Stimulated activated CD4-positive, alpha-beta T cell treated with anti-CD3 and anti-CD28 coated beads, Interleukin-4, amount 100 ng/mL, for 24 hours (primary cell): Measurements from ENCODE around the gene TGFBR3L.
"Not testable (repeated sequence)": the region's sequence is repeated elsewhere in the genome, so short reads cannot be mapped to it uniquely, and the experiment has no call there.

Experiments used
- DNase-seq: peaks from one replicate; pipeline ENCODE4 v3.0.0-alpha.2; 2020

The TGFBR3L gene

GRCh38 chr19:7930765-7931164 is 16.1 kb downstream of the TGFBR3L start:
- no peak for DNase-seq

- no peak for DNase-seq
These were observed 16.8 kb downstream of the TGFBR3L start for GRCh38 chr19:7931221-7932061.

- DNase-seq: no peak
These were observed 17.8 kb downstream of the TGFBR3L start for GRCh38 chr19:7932276-7932929.

GRCh38 chr19:7932930-7933300 is 18.3 kb downstream of the TGFBR3L start:
- DNase-seq: no peak

GRCh38 chr19:7933411-7933810 is 18.8 kb downstream of the TGFBR3L start:
- no peak for DNase-seq

GRCh38 chr19:7933828-7934725 is 19.4 kb downstream of the TGFBR3L start:
- DNase-seq: no peak

GRCh38 chr19:7934766-7935165 is 20.1 kb downstream of the TGFBR3L start:
- no peak for DNase-seq

GRCh38 chr19:7940841-7941240 is 26.2 kb downstream of the TGFBR3L start:
- DNase-seq: no peak

GRCh38 chr19:7941895-7942596 is 27.4 kb downstream of the TGFBR3L start:
- DNase-seq: no peak

GRCh38 chr19:7942981-7943443 is 28.4 kb downstream of the TGFBR3L start:
- DNase-seq: no peak

GRCh38 chr19:7943444-7944176 is 29.0 kb downstream of the TGFBR3L start, which contains the start of gene TIMM44:
TSS of gene TIMM44 (minus strand) at chr19:7943666. CDS start at chr19:7943651, 15 bp downstream.
- peak; percentile 99 for DNase-seq

- DNase-seq: peak; percentile 90
These were observed 29.6 kb downstream of the TGFBR3L start for GRCh38 chr19:7944177-7944761.

- no peak for DNase-seq
These were observed 33.3 kb downstream of the TGFBR3L start for GRCh38 chr19:7947939-7948338.

- DNase-seq: no peak
These were observed 38.4 kb downstream of the TGFBR3L start for GRCh38 chr19:7953060-7953459.

GRCh38 chr19:7953576-7953975 is 38.9 kb downstream of the TGFBR3L start:
- no peak for DNase-seq

- DNase-seq: no peak
These were observed 41.1 kb downstream of the TGFBR3L start for GRCh38 chr19:7955696-7956095.

GRCh38 chr19:7959211-7959610 is 44.6 kb downstream of the TGFBR3L start:
- no peak for DNase-seq

- DNase-seq: not testable (repeated sequence)
These were observed 46.5 kb downstream of the TGFBR3L start for GRCh38 chr19:7961082-7961481.

GRCh38 chr19:7961920-7962626 is 47.4 kb downstream of the TGFBR3L start:
- DNase-seq: no peak

GRCh38 chr19:7962644-7963268 is 48.1 kb downstream of the TGFBR3L start:
- DNase-seq: no peak
